ENCODE results near the gene STN1.
A peak's percentile ranks its signal among the peaks of the same experiment; 100 is the strongest.

Gene STN1

GRCh38 chr10:103929381-103929921 lies 11.5 kb upstream of the STN1 start:
- DNase-seq (ENCODE audit: low read depth) = no peak

- no peak for DNase-seq (ENCODE audit: low read depth)
Measured at GRCh38 chr10:103928784-103929183, 10.8 kb upstream of the STN1 start.

GRCh38 chr10:103926722-103927319 lies 8.8 kb upstream of the STN1 start:
- DNase-seq (ENCODE audit: low read depth) = no peak

GRCh38 chr10:103925591-103925990 lies 7.6 kb upstream of the STN1 start:
- DNase-seq (ENCODE audit: low read depth) = no peak

- DNase-seq (ENCODE audit: low read depth) = no peak
Measured at GRCh38 chr10:103923502-103923901, 5.5 kb upstream of the STN1 start.

- DNase-seq (ENCODE audit: low read depth) = no peak
Measured at GRCh38 chr10:103922659-103923058, 4.7 kb upstream of the STN1 start.

GRCh38 chr10:103921750-103922195 lies 3.8 kb upstream of the STN1 start:
- no peak for DNase-seq (ENCODE audit: low read depth)

- no peak for DNase-seq (ENCODE audit: low read depth)
Measured at GRCh38 chr10:103921248-103921647, 3.3 kb upstream of the STN1 start.

- no peak for DNase-seq (ENCODE audit: low read depth)
Measured at GRCh38 chr10:103919648-103920025, 1.7 kb upstream of the STN1 start.

GRCh38 chr10:103917302-103918052 lies 507 bp downstream of the STN1 start:
- DNase-seq (ENCODE audit: low read depth) = no peak

GRCh38 chr10:103916876-103917275 lies 1.1 kb downstream of the STN1 start:
- no peak for DNase-seq (ENCODE audit: low read depth)

GRCh38 chr10:103916254-103916653 lies 1.7 kb downstream of the STN1 start:
- no peak for DNase-seq (ENCODE audit: low read depth)

GRCh38 chr10:103915796-103916195 lies 2.2 kb downstream of the STN1 start:
- DNase-seq (ENCODE audit: low read depth) = no peak

GRCh38 chr10:103912759-103913158 lies 5.2 kb downstream of the STN1 start:
- DNase-seq (ENCODE audit: low read depth) = no peak

GRCh38 chr10:103911021-103911459 lies 6.9 kb downstream of the STN1 start:
- DNase-seq (ENCODE audit: low read depth) = peak; percentile 25

GRCh38 chr10:103910442-103911012 lies 7.5 kb downstream of the STN1 start:
- no peak for DNase-seq (ENCODE audit: low read depth)

- DNase-seq (ENCODE audit: low read depth) = no peak
Measured at GRCh38 chr10:103905441-103905840, 12.5 kb downstream of the STN1 start.

- DNase-seq (ENCODE audit: low read depth) = no peak
Measured at GRCh38 chr10:103901299-103901698, 16.7 kb downstream of the STN1 start.

GRCh38 chr10:103899312-103899711 lies 18.7 kb downstream of the STN1 start:
- DNase-seq (ENCODE audit: low read depth) = no peak

- no peak for DNase-seq (ENCODE audit: low read depth)
Measured at GRCh38 chr10:103897241-103897774, 20.7 kb downstream of the STN1 start.

- no peak for DNase-seq (ENCODE audit: low read depth)
Measured at GRCh38 chr10:103896225-103896624, 21.8 kb downstream of the STN1 start.

- no peak for DNase-seq (ENCODE audit: low read depth)
Measured at GRCh38 chr10:103895411-103896186, 22.4 kb downstream of the STN1 start.

All from T follicular helper cell (primary cell).